GM12878 (cell line): ENCODE results near the gene C1orf74. TPM values are rescaled to one million over a fixed set of nuclear protein-coding genes. Genes with fewer than 3 reads are reported as not detected.

ENCODE experiments used
- ATF3 ChIP-seq: IDR thresholded peaks from 2 replicates; pipeline ENCODE4 v1.6.1; 2011; ENCODE audit warnings: low read depth, mild to moderate bottlenecking, low read length, moderate library complexity, borderline replicate concordance; ENCODE audit errors: extremely low read depth
- CBX3 ChIP-seq: fragments of 200-600 bp; sonication (generic); IDR thresholded peaks from 2 replicates; pipeline ENCODE4 v1.6.1; 2016; ENCODE audit warnings: low read depth, borderline replicate concordance
- DPF2 ChIP-seq: fragments of 450-650 bp; IDR thresholded peaks from 2 replicates; pipeline ENCODE4 v1.6.1; 2017; ENCODE audit warnings: mild to moderate bottlenecking
- ESRRA ChIP-seq: IDR thresholded peaks from 2 replicates; pipeline ENCODE4 v1.6.1; 2012; ENCODE audit warnings: mild to moderate bottlenecking, low read length, improper control_type of control experiment
- ETV6 ChIP-seq, 2 experiments: fragments of 450-650 bp in 1 of 2; IDR thresholded peaks in 1 of 2; conservative IDR thresholded peaks in 1 of 2; 2 replicates each; pipeline ENCODE4 v1.6.1; 2014; ENCODE audit warnings: antibody characterized with exemption in 1 of 2, borderline replicate concordance in 1 of 2, low read depth in 1 of 2, mild to moderate bottlenecking in 1 of 2, moderate library complexity in 1 of 2
- NFXL1 ChIP-seq: fragments of 450-650 bp; IDR thresholded peaks from 2 replicates; pipeline ENCODE4 v1.6.1; 2017; ENCODE audit warnings: antibody characterized with exemption, mild to moderate bottlenecking, borderline replicate concordance
- NFYA ChIP-seq: IDR thresholded peaks from 2 replicates; pipeline ENCODE4 v1.6.1; 2011; ENCODE audit warnings: low read depth, mild to moderate bottlenecking, low read length, improper control_type of control experiment, borderline replicate concordance
- RAD51 ChIP-seq: fragments of 450-650 bp; IDR thresholded peaks from 2 replicates; pipeline ENCODE4 v1.6.1; 2016; ENCODE audit warnings: moderate library complexity, mild to moderate bottlenecking, inconsistent platforms
- RELB ChIP-seq: fragments of 450-650 bp; IDR thresholded peaks from 2 replicates; pipeline ENCODE4 v1.6.1; 2017; ENCODE audit warnings: low read depth, mild to moderate bottlenecking, moderate library complexity
- REST ChIP-seq: IDR thresholded peaks from 2 replicates; pipeline ENCODE4 v1.6.1; 2012; ENCODE audit warnings: mild to moderate bottlenecking, low read depth, low read length
- RFX5 ChIP-seq: IDR thresholded peaks from 2 replicates; pipeline ENCODE4 v1.6.1; 2011; ENCODE audit warnings: low read depth, low read length, improper control_type of control experiment
- RUNX3 ChIP-seq: IDR thresholded peaks from 2 replicates; pipeline ENCODE4 v1.6.1; 2012; ENCODE audit warnings: low read length, inconsistent platforms
- SMAD5 ChIP-seq: IDR thresholded peaks from 2 replicates; pipeline ENCODE4 v1.6.1; 2016; ENCODE audit warnings: antibody characterized with exemption, low read depth
- SP1 ChIP-seq: IDR thresholded peaks from one replicate; pipeline ENCODE4 v1.6.1; 2011; ENCODE audit warnings: low read depth, low read length
- TCF3 ChIP-seq: IDR thresholded peaks from 2 replicates; pipeline ENCODE4 v1.6.1; 2012; ENCODE audit warnings: low read depth, mild to moderate bottlenecking, low read length, borderline replicate concordance; ENCODE audit not compliant: insufficient read depth
- ZBTB4 ChIP-seq: fragments of 450-650 bp; formaldehyde crosslinking; IDR thresholded peaks from 2 replicates; pipeline ENCODE4 v1.4.0; 2022; ENCODE audit warnings: mild to moderate bottlenecking, moderate library complexity
- ZNF622 ChIP-seq: fragments of 450-650 bp; IDR thresholded peaks from 2 replicates; pipeline ENCODE4 v1.6.1; 2017; ENCODE audit warnings: mild to moderate bottlenecking, inconsistent platforms
- ZNF687 ChIP-seq: fragments of 450-650 bp; IDR thresholded peaks from 2 replicates; pipeline ENCODE4 v1.6.1; 2017; ENCODE audit warnings: mild to moderate bottlenecking, moderate library complexity
- polyA plus RNA-seq, 11 experiments: library from polyadenylated mRNA; depleted of rRNA in 4 of 11; unstranded in 6 of 11; stranded (reverse) in 5 of 11; fragments of >200 nt; fragmentation: Nextera tagmentation in 4 of 11; fragmentation: Illumina TruSeq in 1 of 11; extraction: Ambion mirVana in 4 of 11; extraction: Trizol in 1 of 11; gene quantifications; 1 replicate in 1 of 11; 2 replicates in 10 of 11; pipeline versions ENCODE4 v1.2.1 to v1.2.3, GENCODE V29; 2011 to 2016; ENCODE audit warnings: inconsistent platforms in 2 of 11, missing spikeins in 2 of 11, low read depth in 1 of 11
- total RNA-seq, 4 experiments: library from RNA; depleted of rRNA in 3 of 4; stranded (reverse); fragments of >200 nt in 3 of 4; fragmentation: Illumina TruSeq in 1 of 4; extraction: Trizol in 1 of 4; gene quantifications; 2 replicates each; pipeline versions ENCODE4 v1.2.1 to v1.2.3, GENCODE V29; 2013 to 2021

Gene C1orf74
- total and polyA plus RNA-seq, 10 of the 15 experiments (the other 5 are each of a cell fraction or from before 2014, with no cell fraction given): 3.1 to 5.5 (median 3.6) TPM

GRCh38 chr1:209774592-209774991 is 9.8 kb downstream of the C1orf74 start (continued):
- no peak for TF ChIP-seq REST
- TF ChIP-seq ZNF622: no peak
- TF ChIP-seq NFXL1: no peak
- TF ChIP-seq DPF2: peak; percentile 23; the same call in 1 of the 2 replicates
- peak; percentile 38 for TF ChIP-seq RUNX3
- no peak for TF ChIP-seq RAD51
- TF ChIP-seq ZNF687: no peak
- TF ChIP-seq CBX3: no peak
- TF ChIP-seq ESRRA: no peak
- TF ChIP-seq SMAD5: no peak
- no peak for TF ChIP-seq SP1
- no peak for TF ChIP-seq ZBTB4
- no peak for TF ChIP-seq RFX5
- no peak for TF ChIP-seq TCF3
- peak; percentile 81 for TF ChIP-seq RELB
- no peak for TF ChIP-seq NFYA
- TF ChIP-seq ATF3: no peak
- TF ChIP-seq ETV6 (conservative IDR thresholded peaks at IDR 0.05 in 1 of 2, IDR thresholded peaks at IDR 0.05 in 1 of 2; ENCODE audit: borderline replicate concordance in 1 of 2, low read depth in 1 of 2): no peak
